ENCODE data around the gene GPATCH1.
"Not testable (repeated sequence)": the region's sequence is repeated elsewhere in the genome, so short reads cannot be mapped to it uniquely, and the experiment has no call there.

GPATCH1 gene, protein sequence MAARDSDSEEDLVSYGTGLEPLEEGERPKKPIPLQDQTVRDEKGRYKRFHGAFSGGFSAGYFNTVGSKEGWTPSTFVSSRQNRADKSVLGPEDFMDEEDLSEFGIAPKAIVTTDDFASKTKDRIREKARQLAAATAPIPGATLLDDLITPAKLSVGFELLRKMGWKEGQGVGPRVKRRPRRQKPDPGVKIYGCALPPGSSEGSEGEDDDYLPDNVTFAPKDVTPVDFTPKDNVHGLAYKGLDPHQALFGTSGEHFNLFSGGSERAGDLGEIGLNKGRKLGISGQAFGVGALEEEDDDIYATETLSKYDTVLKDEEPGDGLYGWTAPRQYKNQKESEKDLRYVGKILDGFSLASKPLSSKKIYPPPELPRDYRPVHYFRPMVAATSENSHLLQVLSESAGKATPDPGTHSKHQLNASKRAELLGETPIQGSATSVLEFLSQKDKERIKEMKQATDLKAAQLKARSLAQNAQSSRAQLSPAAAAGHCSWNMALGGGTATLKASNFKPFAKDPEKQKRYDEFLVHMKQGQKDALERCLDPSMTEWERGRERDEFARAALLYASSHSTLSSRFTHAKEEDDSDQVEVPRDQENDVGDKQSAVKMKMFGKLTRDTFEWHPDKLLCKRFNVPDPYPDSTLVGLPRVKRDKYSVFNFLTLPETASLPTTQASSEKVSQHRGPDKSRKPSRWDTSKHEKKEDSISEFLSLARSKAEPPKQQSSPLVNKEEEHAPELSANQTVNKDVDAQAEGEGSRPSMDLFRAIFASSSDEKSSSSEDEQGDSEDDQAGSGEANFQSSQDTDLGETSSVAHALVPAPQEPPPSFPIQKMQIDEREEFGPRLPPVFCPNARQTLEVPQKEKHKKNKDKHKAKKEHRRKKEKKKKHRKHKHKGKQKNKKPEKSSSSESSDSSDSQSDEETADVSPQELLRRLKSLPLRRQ

GRCh38 chr19:33080761-33081681 lies at the start of gene GPATCH1:
Gene GPATCH1 (plus strand): TSS chr19:33081181. CDS start chr19:33081194, 13 bp downstream.
- Histone ChIP-seq H3K4me1 (ENCODE audit: control insufficient read depth in 1 of 2, insufficient read depth in 2 of 2, low read length in 2 of 2) (peaks cover 33 to 36% of the 10 kb centered on the region in 2 donors), H3K4me3 (ENCODE audit: low read depth in 1 of 2, low read length in 2 of 2) (peak within 1 kb of the TSS; percentile 97 to 100), H3K9me3 (ENCODE audit: control insufficient read depth in 1 of 2, low read length in 2 of 2) (no peaks in the 10 kb centered on the region), H3K36me3 (ENCODE audit: control insufficient read depth in 1 of 2, insufficient read depth in 2 of 2, low read length in 2 of 2) (peaks cover 0 to 4% of the 10 kb centered on the region in 2 donors), H3K27ac (ENCODE audit: low read depth, low read length) (peak within 1 kb of the TSS; percentile 51), H3K27me3 (ENCODE audit: control insufficient read depth in 1 of 2, insufficient read depth in 2 of 2, low read length in 2 of 2) (no peaks in the 10 kb centered on the region), H3K9ac (ENCODE audit: low read depth in 1 of 2, low read length in 2 of 2) (peak within 1 kb of the TSS; percentile 84 to 98)

GRCh38 chr19:33032218-33032781 lies 48.7 kb upstream of the GPATCH1 start:
- Histone ChIP-seq H3K27ac (ENCODE audit: low read depth, low read length) (peak overlapping the region; percentile 58), H3K9me3 (ENCODE audit: control insufficient read depth in 1 of 2, low read length in 2 of 2) (peaks cover 0 to 5% of the 10 kb centered on the region in 2 donors), H3K4me3 (ENCODE audit: low read depth in 1 of 2, low read length in 2 of 2) (no peak overlapping the region), H3K4me1 (ENCODE audit: control insufficient read depth in 1 of 2, insufficient read depth in 2 of 2, low read length in 2 of 2) (peaks cover 8% of the 10 kb centered on the region in 2 donors), H3K9ac (ENCODE audit: low read depth in 1 of 2, low read length in 2 of 2) (peak overlapping the region; percentile 43 to 44), H3K27me3 (ENCODE audit: control insufficient read depth in 1 of 2, insufficient read depth in 2 of 2, low read length in 2 of 2) (no peaks in the 10 kb centered on the region), H3K36me3 (ENCODE audit: control insufficient read depth in 1 of 2, insufficient read depth in 2 of 2, low read length in 2 of 2) (peaks cover 0 to 5% of the 10 kb centered on the region in 2 donors)

DNA sequence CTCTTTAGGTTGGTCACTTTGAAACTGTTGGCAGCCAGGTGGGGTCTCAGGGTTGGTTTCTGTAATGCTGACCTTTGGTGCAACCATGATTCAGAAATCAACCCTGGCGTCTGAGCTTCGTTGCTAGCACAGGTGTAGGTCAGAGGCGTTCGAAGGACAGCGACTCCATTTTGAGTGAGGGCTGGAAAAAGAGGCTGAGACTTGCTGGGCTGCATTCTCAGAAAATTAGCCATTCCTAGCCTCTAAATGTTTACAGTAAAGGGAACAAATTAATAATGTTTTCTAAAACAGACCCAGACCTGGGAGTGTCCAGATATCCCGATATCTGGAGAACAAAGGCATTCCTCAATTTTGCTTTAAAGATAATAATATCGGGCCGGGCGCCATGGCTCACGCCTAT lies 45.5 kb upstream of the GPATCH1 start:
- no peaks in the 10 kb centered on the region for H3K27me3 ChIP-seq (ENCODE audit: control insufficient read depth in 1 of 2, insufficient read depth in 2 of 2, low read length in 2 of 2)
- no peak overlapping the region for H3K27ac ChIP-seq (ENCODE audit: low read depth, low read length)
- H3K9ac ChIP-seq (ENCODE audit: low read depth in 1 of 2, low read length in 2 of 2), result no peak overlapping the region
- H3K4me1 ChIP-seq (ENCODE audit: control insufficient read depth in 1 of 2, insufficient read depth in 2 of 2, low read length in 2 of 2), result peaks cover 20 to 23% of the 10 kb centered on the region in 2 donors
- H3K9me3 ChIP-seq (ENCODE audit: control insufficient read depth in 1 of 2, low read length in 2 of 2), result no peaks in the 10 kb centered on the region
- H3K4me3 ChIP-seq (ENCODE audit: low read depth in 1 of 2, low read length in 2 of 2), result no peak overlapping the region
- no peaks in the 10 kb centered on the region for H3K36me3 ChIP-seq (ENCODE audit: control insufficient read depth in 1 of 2, insufficient read depth in 2 of 2, low read length in 2 of 2)

DNA sequence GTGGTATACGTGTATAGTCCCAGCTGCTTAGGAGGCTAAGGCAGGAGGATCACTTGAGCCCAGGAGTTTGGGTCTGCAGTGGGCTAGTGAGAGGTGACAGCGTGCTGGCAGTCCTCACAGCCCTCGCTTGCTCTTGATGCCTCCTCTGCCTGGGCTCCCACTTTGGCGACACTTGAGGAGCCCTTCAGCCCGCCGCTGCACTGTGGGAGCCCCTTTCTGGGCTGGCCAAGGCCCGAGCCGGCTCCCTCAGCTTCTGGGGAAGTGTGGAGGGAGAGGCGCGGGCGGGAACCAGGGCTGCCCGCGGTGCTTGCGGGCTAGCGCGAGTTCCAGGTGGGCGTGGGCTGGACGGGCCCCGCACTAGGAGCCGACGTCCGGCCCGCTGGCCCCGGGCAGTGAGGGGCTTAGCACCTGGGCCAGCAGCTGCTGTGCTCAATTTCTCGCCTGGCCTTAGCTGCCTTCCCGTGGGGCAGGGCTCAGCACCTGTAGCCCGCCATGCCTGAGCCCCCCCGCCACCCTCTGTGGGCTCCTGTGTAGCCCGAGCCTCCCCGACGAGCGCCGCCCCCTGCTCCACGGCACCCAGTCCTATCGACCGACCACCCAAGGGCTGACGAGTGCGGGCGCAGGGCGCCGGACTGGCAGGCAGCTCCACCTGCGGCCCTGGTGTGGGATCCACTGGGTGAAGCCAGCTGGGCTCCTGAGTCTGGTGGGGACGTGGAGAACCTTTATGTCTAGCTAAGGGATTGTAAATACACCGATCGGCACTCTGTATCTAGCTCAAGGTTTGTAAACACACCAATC lies 44.4 kb upstream of the GPATCH1 start:
- not testable (repeated sequence) for H3K9ac ChIP-seq (ENCODE audit: low read depth in 1 of 2, low read length in 2 of 2); H3K27ac ChIP-seq (ENCODE audit: low read depth, low read length); H3K9me3 ChIP-seq (ENCODE audit: control insufficient read depth in 1 of 2, low read length in 2 of 2); H3K27me3 ChIP-seq (ENCODE audit: control insufficient read depth in 1 of 2, insufficient read depth in 2 of 2, low read length in 2 of 2); H3K36me3 ChIP-seq (ENCODE audit: control insufficient read depth in 1 of 2, insufficient read depth in 2 of 2, low read length in 2 of 2); H3K4me3 ChIP-seq (ENCODE audit: low read depth in 1 of 2, low read length in 2 of 2)
- H3K4me1 ChIP-seq (ENCODE audit: control insufficient read depth in 1 of 2, insufficient read depth in 2 of 2, low read length in 2 of 2), result peaks cover 27 to 29% of the 10 kb centered on the region in 2 donors

GRCh38 chr19:33037168-33038025 lies 43.6 kb upstream of the GPATCH1 start:
- not testable (repeated sequence) for H3K9me3 ChIP-seq (ENCODE audit: control insufficient read depth in 1 of 2, low read length in 2 of 2); H3K9ac ChIP-seq (ENCODE audit: low read depth in 1 of 2, low read length in 2 of 2); H3K27ac ChIP-seq (ENCODE audit: low read depth, low read length); H3K36me3 ChIP-seq (ENCODE audit: control insufficient read depth in 1 of 2, insufficient read depth in 2 of 2, low read length in 2 of 2); H3K27me3 ChIP-seq (ENCODE audit: control insufficient read depth in 1 of 2, insufficient read depth in 2 of 2, low read length in 2 of 2); H3K4me3 ChIP-seq (ENCODE audit: low read depth in 1 of 2, low read length in 2 of 2)
- H3K4me1 ChIP-seq (ENCODE audit: control insufficient read depth in 1 of 2, insufficient read depth in 2 of 2, low read length in 2 of 2), result peaks cover 35 to 37% of the 10 kb centered on the region in 2 donors

- no peaks in the 10 kb centered on the region for H3K9me3 ChIP-seq (ENCODE audit: control insufficient read depth in 1 of 2, low read length in 2 of 2)
- H3K4me1 ChIP-seq (ENCODE audit: control insufficient read depth in 1 of 2, insufficient read depth in 2 of 2, low read length in 2 of 2), result peaks cover 35 to 43% of the 10 kb centered on the region in 2 donors
- peak overlapping the region in 1 of 2 donors; percentile 7 for H3K9ac ChIP-seq (ENCODE audit: low read depth in 1 of 2, low read length in 2 of 2)
- H3K4me3 ChIP-seq (ENCODE audit: low read depth in 1 of 2, low read length in 2 of 2), result no peak overlapping the region
- no peak overlapping the region for H3K27ac ChIP-seq (ENCODE audit: low read depth, low read length)
- H3K36me3 ChIP-seq (ENCODE audit: control insufficient read depth in 1 of 2, insufficient read depth in 2 of 2, low read length in 2 of 2), result no peaks in the 10 kb centered on the region
- H3K27me3 ChIP-seq (ENCODE audit: control insufficient read depth in 1 of 2, insufficient read depth in 2 of 2, low read length in 2 of 2), result no peaks in the 10 kb centered on the region
Measured at GRCh38 chr19:33039108-33039599, 41.8 kb upstream of the GPATCH1 start.

GRCh38 chr19:33039815-33040214 lies 41.2 kb upstream of the GPATCH1 start:
- H3K27me3 ChIP-seq (ENCODE audit: control insufficient read depth in 1 of 2, insufficient read depth in 2 of 2, low read length in 2 of 2), result no peaks in the 10 kb centered on the region
- no peak overlapping the region for H3K27ac ChIP-seq (ENCODE audit: low read depth, low read length)
- H3K4me1 ChIP-seq (ENCODE audit: control insufficient read depth in 1 of 2, insufficient read depth in 2 of 2, low read length in 2 of 2), result peaks cover 35 to 43% of the 10 kb centered on the region in 2 donors
- no peak overlapping the region for H3K4me3 ChIP-seq (ENCODE audit: low read depth in 1 of 2, low read length in 2 of 2)
- no peak overlapping the region for H3K9ac ChIP-seq (ENCODE audit: low read depth in 1 of 2, low read length in 2 of 2)
- no peaks in the 10 kb centered on the region for H3K36me3 ChIP-seq (ENCODE audit: control insufficient read depth in 1 of 2, insufficient read depth in 2 of 2, low read length in 2 of 2)
- no peaks in the 10 kb centered on the region for H3K9me3 ChIP-seq (ENCODE audit: control insufficient read depth in 1 of 2, low read length in 2 of 2)

GRCh38 chr19:33040994-33041827 lies 39.8 kb upstream of the GPATCH1 start:
- H3K27ac ChIP-seq (ENCODE audit: low read depth, low read length), result peak overlapping the region; percentile 84
- peaks cover 35 to 48% of the 10 kb centered on the region in 2 donors for H3K4me1 ChIP-seq (ENCODE audit: control insufficient read depth in 1 of 2, insufficient read depth in 2 of 2, low read length in 2 of 2)
- H3K9me3 ChIP-seq (ENCODE audit: control insufficient read depth in 1 of 2, low read length in 2 of 2), result no peaks in the 10 kb centered on the region
- H3K27me3 ChIP-seq (ENCODE audit: control insufficient read depth in 1 of 2, insufficient read depth in 2 of 2, low read length in 2 of 2), result no peaks in the 10 kb centered on the region
- H3K4me3 ChIP-seq (ENCODE audit: low read depth in 1 of 2, low read length in 2 of 2), result no peak overlapping the region
- peak overlapping the region; percentile 63 to 75 for H3K9ac ChIP-seq (ENCODE audit: low read depth in 1 of 2, low read length in 2 of 2)
- no peaks in the 10 kb centered on the region for H3K36me3 ChIP-seq (ENCODE audit: control insufficient read depth in 1 of 2, insufficient read depth in 2 of 2, low read length in 2 of 2)
